OCI-LY1 (cell line): ENCODE results near the gene LTA.
"Not testable (repeated sequence)": the region's sequence is repeated elsewhere in the genome, so short reads cannot be mapped to it uniquely, and the experiment has no call there.

Experiments used
- H2AFZ ChIP-seq: fragments of 200-600 bp; sonication (generic), shearing (Covaris generic); 2 replicates; pipeline ENCODE4 v1.6.0; 2014; ENCODE audit warnings: antibody characterized with exemption, mild to moderate bottlenecking, low read length
- H3F3A ChIP-seq: fragments of 200-600 bp; sonication (generic), shearing (Covaris generic); 2 replicates; pipeline ENCODE4 v1.6.0; 2014; ENCODE audit warnings: mild to moderate bottlenecking, antibody characterized with exemption, low read length, moderate library complexity; ENCODE audit not compliant: insufficient read depth
- H3K27ac ChIP-seq: fragments of 200-600 bp; sonication (generic); 2 replicates; pipeline ENCODE4 v1.5.1; 2014; ENCODE audit warnings: low read length, mixed run types, mild to moderate bottlenecking, low read depth; ENCODE audit not compliant: poor library complexity, severe bottlenecking
- H3K27me3 ChIP-seq: fragments of 200-600 bp; sonication (generic); 2 replicates; pipeline ENCODE4 v1.6.0; 2014; ENCODE audit warnings: antibody characterized with exemption, mild to moderate bottlenecking, low read length, moderate library complexity; ENCODE audit not compliant: insufficient read depth
- H3K36me3 ChIP-seq: fragments of 200-600 bp; sonication (generic); 2 replicates; pipeline ENCODE4 v1.6.1; 2014; ENCODE audit warnings: mild to moderate bottlenecking, antibody characterized with exemption, low read length, moderate library complexity, mixed read lengths; ENCODE audit not compliant: insufficient read depth
- H3K4me1 ChIP-seq: fragments of 200-600 bp; sonication (generic); 2 replicates; pipeline ENCODE4 v1.5.1; 2014; ENCODE audit warnings: mild to moderate bottlenecking, low read length, moderate library complexity; ENCODE audit not compliant: insufficient read depth, severe bottlenecking
- H3K4me2 ChIP-seq: fragments of 200-600 bp; sonication (generic), shearing (Covaris generic); 2 replicates; pipeline ENCODE4 v1.6.1; 2014; ENCODE audit warnings: low read length
- H3K4me3 ChIP-seq: fragments of 200-600 bp; sonication (generic); 2 replicates; pipeline ENCODE4 v1.5.1; 2014; ENCODE audit warnings: low read length, low read depth, mild to moderate bottlenecking, mixed read lengths; ENCODE audit not compliant: poor library complexity, severe bottlenecking
- H3K79me2 ChIP-seq: fragments of 200-600 bp; shearing (Covaris generic); 2 replicates; pipeline ENCODE4 v1.6.1; 2016; ENCODE audit warnings: mixed run types, low read length, mixed read lengths; ENCODE audit not compliant: insufficient read depth
- H3K9ac ChIP-seq: fragments of 200-600 bp; sonication (generic), shearing (Covaris generic); 2 replicates; pipeline ENCODE4 v1.6.1; 2014; ENCODE audit warnings: mild to moderate bottlenecking, low read length, mixed read lengths
- H3K9me2 ChIP-seq: fragments of 200-600 bp; sonication (generic), shearing (Covaris generic); 2 replicates; pipeline ENCODE4 v1.6.1; 2014; ENCODE audit warnings: low read depth, mild to moderate bottlenecking, low read length, mixed read lengths
- H3K9me3 ChIP-seq: fragments of 200-600 bp; shearing (Covaris generic); 2 replicates; pipeline ENCODE4 v1.6.1; 2014; ENCODE audit warnings: low read length, mixed read lengths
- H4K20me1 ChIP-seq: fragments of 200-600 bp; sonication (generic), shearing (Covaris generic); 2 replicates; pipeline ENCODE4 v1.6.0; 2016; ENCODE audit warnings: mild to moderate bottlenecking, low read length; ENCODE audit not compliant: insufficient read depth
- EZH2 ChIP-seq: fragments of 200-600 bp; sonication (generic), shearing (Covaris generic); IDR thresholded peaks from 2 replicates; pipeline ENCODE4 v1.8.0; 2017; ENCODE audit warnings: borderline replicate concordance, mixed run types, mild to moderate bottlenecking, antibody characterized with exemption, low read length, moderate library complexity, mixed read lengths
- TF ChIP-seq, protein P1 (sequence below): fragments of 200-600 bp; sonication (generic), shearing (Covaris generic); IDR thresholded peaks from 2 replicates; pipeline ENCODE4 v1.5.1; 2017; ENCODE audit warnings: mild to moderate bottlenecking, antibody characterized with exemption, low read length, moderate library complexity, mixed read lengths

Gene LTA

DNA sequence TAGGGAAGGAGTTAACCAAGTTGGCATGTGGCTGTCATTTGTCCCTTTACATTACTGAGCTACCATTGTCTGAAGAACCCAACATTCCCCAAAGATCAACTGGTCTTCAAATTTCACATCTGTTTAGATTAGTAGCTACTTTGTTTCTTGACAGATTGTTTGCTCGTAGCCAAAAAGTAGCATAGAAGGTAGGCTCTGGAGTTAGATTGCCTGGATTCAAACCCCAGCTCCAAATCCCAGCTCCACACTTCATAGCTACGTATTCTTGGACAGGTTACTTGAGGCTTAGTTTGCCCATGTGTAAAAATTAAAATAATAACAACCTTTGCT is 23.6 kb upstream of the LTA start:
- peak overlapping the region; percentile 64 for H3K4me3 ChIP-seq
- TF ChIP-seq, protein P1, sequence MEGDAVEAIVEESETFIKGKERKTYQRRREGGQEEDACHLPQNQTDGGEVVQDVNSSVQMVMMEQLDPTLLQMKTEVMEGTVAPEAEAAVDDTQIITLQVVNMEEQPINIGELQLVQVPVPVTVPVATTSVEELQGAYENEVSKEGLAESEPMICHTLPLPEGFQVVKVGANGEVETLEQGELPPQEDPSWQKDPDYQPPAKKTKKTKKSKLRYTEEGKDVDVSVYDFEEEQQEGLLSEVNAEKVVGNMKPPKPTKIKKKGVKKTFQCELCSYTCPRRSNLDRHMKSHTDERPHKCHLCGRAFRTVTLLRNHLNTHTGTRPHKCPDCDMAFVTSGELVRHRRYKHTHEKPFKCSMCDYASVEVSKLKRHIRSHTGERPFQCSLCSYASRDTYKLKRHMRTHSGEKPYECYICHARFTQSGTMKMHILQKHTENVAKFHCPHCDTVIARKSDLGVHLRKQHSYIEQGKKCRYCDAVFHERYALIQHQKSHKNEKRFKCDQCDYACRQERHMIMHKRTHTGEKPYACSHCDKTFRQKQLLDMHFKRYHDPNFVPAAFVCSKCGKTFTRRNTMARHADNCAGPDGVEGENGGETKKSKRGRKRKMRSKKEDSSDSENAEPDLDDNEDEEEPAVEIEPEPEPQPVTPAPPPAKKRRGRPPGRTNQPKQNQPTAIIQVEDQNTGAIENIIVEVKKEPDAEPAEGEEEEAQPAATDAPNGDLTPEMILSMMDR = no peak
- TF ChIP-seq EZH2 = no peak
- H3K79me2 ChIP-seq = no peaks in the 10 kb centered on the region
- H3K4me1 ChIP-seq = peaks cover 56% of the 10 kb centered on the region
- no peaks in the 10 kb centered on the region for H3F3A ChIP-seq
- H3K9ac ChIP-seq = peak overlapping the region; percentile 77; the same call in 1 of the 2 replicates
- no peaks in the 10 kb centered on the region for H3K9me2 ChIP-seq
- peak overlapping the region; percentile 92 for H3K4me2 ChIP-seq
- no peaks in the 10 kb centered on the region for H3K27me3 ChIP-seq
- H3K9me3 ChIP-seq = no peaks in the 10 kb centered on the region
- peaks cover 7% of the 10 kb centered on the region for H3K36me3 ChIP-seq
- no peaks in the 10 kb centered on the region for H4K20me1 ChIP-seq
- H3K27ac ChIP-seq = peak overlapping the region; percentile 75
- no peak overlapping the region for H2AFZ ChIP-seq

DNA sequence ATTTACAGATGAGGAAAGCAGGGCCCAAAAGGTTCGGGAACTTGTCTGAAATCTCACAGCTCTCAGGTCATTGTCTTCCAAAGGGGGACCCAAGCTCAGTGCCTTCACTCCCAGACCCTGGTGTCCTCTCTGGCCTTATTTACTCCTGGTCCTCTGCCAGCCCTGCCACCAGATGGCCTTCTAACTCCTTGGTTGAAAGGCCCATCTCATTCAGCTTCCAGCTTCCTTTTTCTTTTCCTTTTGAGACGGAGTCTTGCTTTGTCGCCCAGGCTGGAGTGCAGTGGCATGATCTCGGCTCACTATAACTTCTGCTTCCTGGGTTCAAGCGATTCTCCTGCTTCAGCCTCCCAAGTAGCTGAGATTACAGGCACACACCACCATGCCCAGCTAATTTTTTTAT is 20.7 kb upstream of the LTA start:
- H3K9ac ChIP-seq, H3K27ac ChIP-seq, H3K4me3 ChIP-seq, H3F3A ChIP-seq, H3K9me3 ChIP-seq, H3K9me2 ChIP-seq, H3K79me2 ChIP-seq, H3K4me2 ChIP-seq, H3K36me3 ChIP-seq, H4K20me1 ChIP-seq, H3K27me3 ChIP-seq, H2AFZ ChIP-seq: not testable (repeated sequence)
- TF ChIP-seq, protein P1 = peak; percentile 67
- peaks cover 51% of the 10 kb centered on the region for H3K4me1 ChIP-seq

DNA sequence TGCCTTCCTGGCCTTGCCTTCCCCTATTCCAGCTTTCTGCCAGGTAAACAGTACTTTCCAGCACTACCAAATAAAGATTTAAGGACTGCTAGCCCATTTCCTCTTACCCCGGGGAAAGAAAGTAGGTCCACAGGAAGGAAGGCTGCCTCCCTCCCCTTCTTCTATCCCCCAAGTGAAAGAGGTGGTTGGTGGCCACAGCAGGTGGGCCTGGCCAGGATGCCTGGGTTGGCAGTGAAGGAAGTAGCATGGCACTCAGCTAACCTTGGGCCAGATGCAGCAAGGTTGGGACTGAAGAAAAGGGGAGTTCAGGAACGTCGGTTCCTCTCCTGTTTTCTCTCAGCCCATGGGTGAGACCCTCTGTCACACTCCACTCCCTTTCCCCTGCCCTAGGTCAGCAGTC is 15.8 kb upstream of the LTA start:
- H2AFZ ChIP-seq = no peak overlapping the region
- no peaks in the 10 kb centered on the region for H3K9me3 ChIP-seq
- peaks cover 60% of the 10 kb centered on the region for H3K4me1 ChIP-seq
- TF ChIP-seq EZH2 = no peak
- no peaks in the 10 kb centered on the region for H4K20me1 ChIP-seq
- no peaks in the 10 kb centered on the region for H3K79me2 ChIP-seq
- H3K27me3 ChIP-seq = no peaks in the 10 kb centered on the region
- H3K9ac ChIP-seq = peak overlapping the region; percentile 14; the same call in 1 of the 2 replicates
- H3K4me2 ChIP-seq = no peak overlapping the region; the same call in 1 of the 2 replicates
- H3K4me3 ChIP-seq = no peak overlapping the region
- H3K36me3 ChIP-seq = peaks cover 14% of the 10 kb centered on the region
- H3K27ac ChIP-seq = peak overlapping the region; percentile 69
- peaks cover 16% of the 10 kb centered on the region; the same call in 1 of the 2 replicates for H3F3A ChIP-seq
- H3K9me2 ChIP-seq = no peaks in the 10 kb centered on the region
